ENCODE results near the gene ECPAS. TPM values are rescaled to one million over a fixed set of nuclear protein-coding genes. Genes with fewer than 3 reads are reported as not detected.
"Not testable (repeated sequence)": the region's sequence is repeated elsewhere in the genome, so short reads cannot be mapped to it uniquely, and the experiment has no call there.

The ECPAS gene
- total RNA-seq, 1 experiment from 2014 or later = 69.4 TPM

DNA sequence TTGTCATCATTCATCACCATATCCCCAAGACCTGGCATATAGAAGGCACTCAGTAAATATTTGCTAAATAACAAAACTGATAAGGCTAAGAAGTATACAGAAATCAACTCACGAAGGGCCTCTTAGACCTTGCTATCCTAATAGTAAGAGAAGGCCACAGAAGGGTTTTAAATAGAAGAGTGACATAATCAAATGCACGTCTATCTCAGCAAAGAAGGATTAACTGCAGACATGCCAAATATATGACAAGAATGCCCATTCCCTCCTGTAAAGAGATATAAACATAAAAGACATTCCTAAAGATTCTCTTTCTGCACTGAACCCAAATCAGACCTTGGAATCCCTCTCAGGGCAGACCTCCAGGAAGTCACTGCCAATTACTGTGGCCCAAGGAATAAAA is 34.1 kb downstream of the ECPAS start:
- ATAC-seq (no peak), DNase-seq (ENCODE audit: low read depth, low spot score) (no peak)
- intact Hi-C loops (cut with micrococcal nuclease; ENCODE audit: unreplicated experiment) (no loop called here), in situ Hi-C loops (cut with HindIII; ENCODE audit: low pct_unique_long_range_greater_than_20kb, low sequenced_read_pairs) (no loop called here)
- Histone ChIP-seq H3K27ac (ENCODE audit: low read length) (no peak overlapping the region), H3K9me3 (ENCODE audit: control insufficient read depth, insufficient read depth, low read depth, low read length) (no peaks in the 10 kb centered on the region), H3K4me1 (ENCODE audit: control insufficient read depth, insufficient read depth, low read length) (no peaks in the 10 kb centered on the region), H3K27me3 (ENCODE audit: control insufficient read depth, insufficient read depth, low read length) (no peaks in the 10 kb centered on the region), H3K4me3 (ENCODE audit: low read depth in 2 of 2, low read length in 2 of 2) (no peak overlapping the region), H3K36me3 (ENCODE audit: control insufficient read depth, insufficient read depth, low read length) (peaks cover 2% of the 10 kb centered on the region; the same call in 1 of the 2 replicates)
- no TSS peak for BruUV-seq (replicated peaks)
- CTCF ChIA-PET = no interaction called here
- POLR2A ChIA-PET = no interaction called here
- no peak for TF ChIP-seq TCF7L2 (IDR thresholded peaks at IDR 0.05; ENCODE audit: low read depth, low read length)
- no peak for TF ChIP-seq POLR2AphosphoS5 (IDR thresholded peaks at IDR 0.05; ENCODE audit: low read depth, low read length)
- TF ChIP-seq, protein P1, sequence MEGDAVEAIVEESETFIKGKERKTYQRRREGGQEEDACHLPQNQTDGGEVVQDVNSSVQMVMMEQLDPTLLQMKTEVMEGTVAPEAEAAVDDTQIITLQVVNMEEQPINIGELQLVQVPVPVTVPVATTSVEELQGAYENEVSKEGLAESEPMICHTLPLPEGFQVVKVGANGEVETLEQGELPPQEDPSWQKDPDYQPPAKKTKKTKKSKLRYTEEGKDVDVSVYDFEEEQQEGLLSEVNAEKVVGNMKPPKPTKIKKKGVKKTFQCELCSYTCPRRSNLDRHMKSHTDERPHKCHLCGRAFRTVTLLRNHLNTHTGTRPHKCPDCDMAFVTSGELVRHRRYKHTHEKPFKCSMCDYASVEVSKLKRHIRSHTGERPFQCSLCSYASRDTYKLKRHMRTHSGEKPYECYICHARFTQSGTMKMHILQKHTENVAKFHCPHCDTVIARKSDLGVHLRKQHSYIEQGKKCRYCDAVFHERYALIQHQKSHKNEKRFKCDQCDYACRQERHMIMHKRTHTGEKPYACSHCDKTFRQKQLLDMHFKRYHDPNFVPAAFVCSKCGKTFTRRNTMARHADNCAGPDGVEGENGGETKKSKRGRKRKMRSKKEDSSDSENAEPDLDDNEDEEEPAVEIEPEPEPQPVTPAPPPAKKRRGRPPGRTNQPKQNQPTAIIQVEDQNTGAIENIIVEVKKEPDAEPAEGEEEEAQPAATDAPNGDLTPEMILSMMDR (IDR thresholded peaks at IDR 0.05) = no peak
- TF ChIP-seq SIN3A (IDR thresholded peaks at IDR 0.05; ENCODE audit: borderline replicate concordance, insufficient read depth, low read depth, low read length) = no peak
- TF ChIP-seq, protein P2, sequence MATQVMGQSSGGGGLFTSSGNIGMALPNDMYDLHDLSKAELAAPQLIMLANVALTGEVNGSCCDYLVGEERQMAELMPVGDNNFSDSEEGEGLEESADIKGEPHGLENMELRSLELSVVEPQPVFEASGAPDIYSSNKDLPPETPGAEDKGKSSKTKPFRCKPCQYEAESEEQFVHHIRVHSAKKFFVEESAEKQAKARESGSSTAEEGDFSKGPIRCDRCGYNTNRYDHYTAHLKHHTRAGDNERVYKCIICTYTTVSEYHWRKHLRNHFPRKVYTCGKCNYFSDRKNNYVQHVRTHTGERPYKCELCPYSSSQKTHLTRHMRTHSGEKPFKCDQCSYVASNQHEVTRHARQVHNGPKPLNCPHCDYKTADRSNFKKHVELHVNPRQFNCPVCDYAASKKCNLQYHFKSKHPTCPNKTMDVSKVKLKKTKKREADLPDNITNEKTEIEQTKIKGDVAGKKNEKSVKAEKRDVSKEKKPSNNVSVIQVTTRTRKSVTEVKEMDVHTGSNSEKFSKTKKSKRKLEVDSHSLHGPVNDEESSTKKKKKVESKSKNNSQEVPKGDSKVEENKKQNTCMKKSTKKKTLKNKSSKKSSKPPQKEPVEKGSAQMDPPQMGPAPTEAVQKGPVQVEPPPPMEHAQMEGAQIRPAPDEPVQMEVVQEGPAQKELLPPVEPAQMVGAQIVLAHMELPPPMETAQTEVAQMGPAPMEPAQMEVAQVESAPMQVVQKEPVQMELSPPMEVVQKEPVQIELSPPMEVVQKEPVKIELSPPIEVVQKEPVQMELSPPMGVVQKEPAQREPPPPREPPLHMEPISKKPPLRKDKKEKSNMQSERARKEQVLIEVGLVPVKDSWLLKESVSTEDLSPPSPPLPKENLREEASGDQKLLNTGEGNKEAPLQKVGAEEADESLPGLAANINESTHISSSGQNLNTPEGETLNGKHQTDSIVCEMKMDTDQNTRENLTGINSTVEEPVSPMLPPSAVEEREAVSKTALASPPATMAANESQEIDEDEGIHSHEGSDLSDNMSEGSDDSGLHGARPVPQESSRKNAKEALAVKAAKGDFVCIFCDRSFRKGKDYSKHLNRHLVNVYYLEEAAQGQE (IDR thresholded peaks at IDR 0.05; ENCODE audit: insufficient read depth in 1 of 2, low read depth in 2 of 2, low read length in 1 of 2) = no peak

DNA sequence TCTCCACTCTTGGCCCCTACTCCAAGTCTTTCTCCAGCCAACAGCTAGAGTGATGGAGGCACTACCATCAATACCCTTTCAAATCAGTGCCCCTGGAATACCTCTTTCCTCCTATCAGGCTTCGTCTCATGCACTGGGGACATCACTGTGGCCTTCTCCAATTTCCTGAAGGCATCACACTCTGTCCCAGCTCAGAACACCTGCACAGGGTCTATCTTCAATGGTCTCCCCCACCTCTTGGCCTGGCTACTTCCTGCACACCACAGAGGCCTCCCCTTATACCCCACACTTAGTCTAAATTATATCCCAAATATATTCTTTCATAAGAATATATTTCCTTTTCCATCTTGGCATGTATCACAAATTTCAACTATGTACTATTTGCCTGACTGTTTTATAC is 34.5 kb downstream of the ECPAS start:
- TF ChIP-seq, protein P2 (IDR thresholded peaks at IDR 0.05; ENCODE audit: insufficient read depth in 1 of 2, low read depth in 2 of 2, low read length in 1 of 2) = no peak
- TF ChIP-seq, protein P1 (IDR thresholded peaks at IDR 0.05) = no peak
- TF ChIP-seq POLR2AphosphoS5 (IDR thresholded peaks at IDR 0.05; ENCODE audit: low read depth, low read length) = no peak
- TF ChIP-seq TCF7L2 (IDR thresholded peaks at IDR 0.05; ENCODE audit: low read depth, low read length) = no peak
- no peak for TF ChIP-seq SIN3A (IDR thresholded peaks at IDR 0.05; ENCODE audit: borderline replicate concordance, insufficient read depth, low read depth, low read length)
- Histone ChIP-seq H3K9me3 (ENCODE audit: control insufficient read depth, insufficient read depth, low read depth, low read length) (no peaks in the 10 kb centered on the region), H3K4me1 (ENCODE audit: control insufficient read depth, insufficient read depth, low read length) (no peaks in the 10 kb centered on the region), H3K27ac (ENCODE audit: low read length) (no peak overlapping the region), H3K27me3 (ENCODE audit: control insufficient read depth, insufficient read depth, low read length) (no peaks in the 10 kb centered on the region), H3K4me3 (ENCODE audit: low read depth in 2 of 2, low read length in 2 of 2) (no peak overlapping the region), H3K36me3 (ENCODE audit: control insufficient read depth, insufficient read depth, low read length) (peaks cover 2% of the 10 kb centered on the region; the same call in 1 of the 2 replicates)
- in situ Hi-C loops (cut with HindIII; ENCODE audit: low pct_unique_long_range_greater_than_20kb, low sequenced_read_pairs) = no loop called here
- DNase-seq (ENCODE audit: low read depth, low spot score) (no peak), ATAC-seq (no peak)
- intact Hi-C loops (cut with micrococcal nuclease; ENCODE audit: unreplicated experiment) = no loop called here
- ChIA-PET CTCF (no interaction called here), POLR2A (no interaction called here)
- BruUV-seq (replicated peaks) = no TSS peak

- H3K27ac ChIP-seq (ENCODE audit: low read length); intact Hi-C loops (cut with micrococcal nuclease; ENCODE audit: unreplicated experiment); H3K9me3 ChIP-seq (ENCODE audit: control insufficient read depth, insufficient read depth, low read depth, low read length); H3K4me1 ChIP-seq (ENCODE audit: control insufficient read depth, insufficient read depth, low read length); BruUV-seq (replicated peaks); in situ Hi-C loops (cut with HindIII; ENCODE audit: low pct_unique_long_range_greater_than_20kb, low sequenced_read_pairs); ATAC-seq; CTCF ChIA-PET; POLR2A ChIA-PET; H3K27me3 ChIP-seq (ENCODE audit: control insufficient read depth, insufficient read depth, low read length); DNase-seq (ENCODE audit: low read depth, low spot score); H3K36me3 ChIP-seq (ENCODE audit: control insufficient read depth, insufficient read depth, low read length); H3K4me3 ChIP-seq (ENCODE audit: low read depth in 2 of 2, low read length in 2 of 2): not testable (repeated sequence)
Observed at GRCh38 chr9:111445799-111446198, 38.4 kb downstream of the ECPAS start.
